ENCODE measurements around the gene TDRD9.

Gene TDRD9

GRCh38 chr14:104081261-104081835, 153.1 kb downstream of the TDRD9 start:
- DNase-seq = no peak

GRCh38 chr14:104081951-104082464, 153.8 kb downstream of the TDRD9 start:
- no peak for DNase-seq

- DNase-seq = no peak
Observed at GRCh38 chr14:104082807-104083206, 154.6 kb downstream of the TDRD9 start.

DNA sequence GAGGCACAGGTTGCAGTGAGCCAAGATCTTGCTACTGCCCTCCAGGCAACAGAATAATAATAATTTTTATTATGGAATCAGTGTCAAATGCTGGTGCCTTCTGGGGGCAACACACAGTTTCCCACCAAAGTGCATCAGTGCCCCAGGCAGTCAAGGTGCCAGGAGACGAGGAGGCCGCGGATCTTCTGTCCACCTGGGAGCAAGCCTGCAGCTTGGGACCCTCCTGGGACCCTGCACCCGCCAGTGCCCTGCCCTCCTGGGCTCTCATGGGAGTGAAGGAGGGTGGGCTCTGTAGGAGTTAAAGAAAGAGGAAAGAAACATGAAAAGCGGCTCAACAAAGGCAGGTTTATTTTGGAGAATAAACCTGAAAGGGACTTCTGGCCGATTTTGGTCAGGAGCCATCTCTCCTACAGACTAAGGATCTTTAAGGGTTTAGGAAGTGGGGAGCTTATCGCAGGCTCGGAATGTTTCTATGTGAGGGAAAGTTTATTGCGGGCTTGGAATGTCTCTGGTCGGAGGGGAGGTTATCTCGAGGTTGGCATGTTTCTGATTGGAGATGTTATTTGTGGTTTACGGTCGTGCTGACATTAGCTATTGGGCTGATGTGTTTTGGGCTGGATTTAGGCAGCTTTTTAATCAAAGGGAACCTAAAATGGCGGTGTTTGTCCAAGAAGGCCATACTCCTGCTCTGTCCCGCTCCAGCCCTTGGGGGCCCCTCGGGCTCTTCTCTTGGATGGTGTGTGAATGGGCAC, 156.2 kb downstream of the TDRD9 start:
- DNase-seq = no peak

DNA sequence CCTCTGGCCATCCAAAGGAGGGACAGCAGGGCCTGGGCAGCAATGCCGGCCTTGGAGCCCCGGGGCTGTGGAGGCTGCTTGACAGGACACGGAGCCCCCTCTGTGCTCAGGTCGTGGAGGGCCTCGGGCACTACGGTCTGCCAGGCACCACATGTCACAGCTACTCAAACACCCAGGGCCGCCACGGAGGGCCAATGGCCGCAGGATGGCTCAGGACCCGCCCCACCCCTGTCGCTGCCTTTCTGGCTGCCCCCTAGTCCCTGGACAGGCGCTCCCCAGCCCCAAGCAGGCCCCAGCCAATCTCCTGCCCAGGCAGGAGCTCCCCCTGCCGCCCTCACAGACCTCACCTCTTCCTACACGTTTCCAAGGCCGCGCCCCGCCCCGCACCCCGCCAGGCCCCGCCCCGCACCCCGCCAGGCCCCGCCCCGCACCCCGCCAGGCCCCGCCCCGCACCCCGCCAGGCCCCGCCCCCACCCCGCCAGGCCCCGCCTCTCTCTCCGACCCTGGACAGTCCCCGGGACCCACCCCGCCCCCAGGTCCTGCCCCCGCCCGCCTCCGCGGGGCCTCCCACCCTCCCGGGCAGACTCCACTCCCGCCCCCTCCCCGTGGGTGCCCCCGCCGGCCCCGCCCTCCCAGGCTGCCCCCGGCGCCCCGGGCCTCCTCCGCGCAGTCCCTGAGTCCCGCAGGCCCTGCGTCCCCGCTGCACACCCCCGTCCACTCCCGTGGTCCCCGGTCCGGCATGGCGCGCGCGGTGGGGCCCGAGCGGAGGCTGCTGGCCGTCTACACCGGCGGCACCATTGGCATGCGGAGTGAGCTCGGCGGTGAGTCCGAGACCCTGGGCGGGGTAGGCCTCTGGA, 157.0 kb downstream of the TDRD9 start, which contains the start of gene ASPG:
Gene ASPG, plus strand, starts transcription at position 669 of the 857 bp plus-strand sequence. Its CDS starts 71 bp downstream, at position 740.
- no peak for DNase-seq

DNA sequence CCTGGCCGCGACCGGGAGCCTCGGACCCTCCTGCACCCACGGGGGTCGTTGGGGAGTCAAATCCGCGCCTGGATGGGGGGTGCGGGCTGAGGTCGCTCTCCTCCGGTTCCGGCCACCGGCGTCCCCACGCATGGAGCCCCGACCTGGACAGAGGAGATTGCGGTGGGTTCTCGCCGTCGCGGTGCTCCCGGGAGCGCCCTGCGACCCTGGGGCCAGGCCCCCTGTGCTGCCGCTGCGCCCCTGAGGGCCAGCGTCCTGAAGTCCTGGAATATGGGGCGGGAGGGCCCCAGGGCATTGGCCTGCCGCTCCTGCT, 157.6 kb downstream of the TDRD9 start:
- no peak for DNase-seq

DNA sequence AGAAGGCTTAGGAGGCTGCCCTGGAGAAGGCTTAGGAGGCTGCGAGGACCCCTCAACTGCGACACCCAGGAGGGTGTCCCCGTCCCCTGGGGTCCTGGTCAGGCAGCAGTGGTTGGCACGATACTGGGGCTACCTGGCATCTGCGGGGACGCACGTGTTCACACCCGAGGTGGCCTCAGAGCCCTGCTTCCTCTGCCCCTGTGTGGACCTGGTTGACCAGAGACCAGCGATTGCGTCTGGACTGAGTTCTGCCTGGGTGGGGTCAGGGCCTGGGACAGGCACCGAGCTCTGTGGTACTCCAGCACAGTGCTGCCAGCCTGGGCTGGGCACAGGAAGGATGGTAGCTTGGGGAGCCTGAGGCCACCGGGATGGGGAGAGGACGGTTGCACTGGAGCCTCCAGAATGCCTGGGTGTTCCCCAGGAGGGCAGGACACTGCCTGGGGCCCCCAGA, 158.0 kb downstream of the TDRD9 start:
- DNase-seq = no peak

DNA sequence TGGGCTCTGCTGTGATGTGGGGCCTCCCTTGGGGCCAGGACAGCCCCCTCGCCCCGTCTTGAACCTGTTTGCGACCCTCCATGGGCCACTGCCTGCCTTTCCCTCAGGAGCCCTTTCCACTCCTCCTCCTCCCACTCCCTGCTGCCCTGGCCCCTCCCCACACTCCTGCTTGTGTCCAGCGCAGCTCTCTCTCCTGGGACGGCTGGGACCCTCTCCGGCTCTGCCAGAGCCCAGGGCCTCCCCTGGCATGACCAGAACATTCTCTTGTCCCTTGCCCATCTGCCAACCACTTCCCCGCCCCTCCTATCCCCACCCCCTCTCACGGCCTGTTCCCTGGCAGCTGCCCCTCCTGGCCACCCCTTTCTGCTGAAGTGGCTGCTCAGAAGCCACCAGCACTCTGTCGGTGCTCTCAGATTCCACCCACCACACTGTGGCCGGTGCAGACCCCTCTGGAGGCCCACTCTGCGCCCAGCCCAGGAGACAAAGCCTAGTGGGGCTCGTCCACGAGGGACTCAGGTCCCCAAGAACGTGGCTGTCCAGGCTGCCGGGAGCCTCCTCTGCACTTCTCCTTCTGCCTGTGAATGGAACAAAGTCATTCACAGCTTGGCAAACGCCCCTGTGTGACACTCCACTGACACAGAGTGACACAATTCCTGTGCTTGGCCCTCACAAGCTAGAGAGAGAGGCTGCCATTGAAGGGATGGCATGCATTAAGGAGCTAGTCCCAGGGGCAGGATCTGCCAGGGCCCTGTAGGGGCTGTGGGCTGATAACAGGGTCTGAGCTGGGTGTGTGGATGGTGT, 158.6 kb downstream of the TDRD9 start:
- DNase-seq = no peak

DNA sequence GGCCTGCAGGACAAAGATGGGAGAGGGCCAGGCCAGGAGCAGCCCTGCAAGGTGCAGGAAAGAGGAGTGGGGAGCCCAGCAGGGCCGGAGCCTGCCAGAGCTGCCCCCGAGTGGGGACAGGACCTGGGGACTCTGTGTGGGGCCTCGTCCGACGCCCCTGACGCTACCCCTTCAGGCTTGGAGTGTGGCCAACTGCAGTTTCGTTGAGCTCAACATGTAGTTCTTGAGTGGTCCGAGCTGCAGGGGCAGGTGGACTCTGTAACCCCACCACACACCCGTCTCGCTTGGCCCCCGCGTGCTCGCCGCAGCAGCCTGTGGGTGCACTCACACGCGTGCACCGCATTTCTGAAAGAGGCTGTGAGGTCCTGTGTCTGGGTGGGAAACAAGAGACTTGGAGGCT, 159.2 kb downstream of the TDRD9 start:
- DNase-seq = no peak

GRCh38 chr14:104087981-104088850, 160.0 kb downstream of the TDRD9 start:
- peak; percentile 17 for DNase-seq

DNA sequence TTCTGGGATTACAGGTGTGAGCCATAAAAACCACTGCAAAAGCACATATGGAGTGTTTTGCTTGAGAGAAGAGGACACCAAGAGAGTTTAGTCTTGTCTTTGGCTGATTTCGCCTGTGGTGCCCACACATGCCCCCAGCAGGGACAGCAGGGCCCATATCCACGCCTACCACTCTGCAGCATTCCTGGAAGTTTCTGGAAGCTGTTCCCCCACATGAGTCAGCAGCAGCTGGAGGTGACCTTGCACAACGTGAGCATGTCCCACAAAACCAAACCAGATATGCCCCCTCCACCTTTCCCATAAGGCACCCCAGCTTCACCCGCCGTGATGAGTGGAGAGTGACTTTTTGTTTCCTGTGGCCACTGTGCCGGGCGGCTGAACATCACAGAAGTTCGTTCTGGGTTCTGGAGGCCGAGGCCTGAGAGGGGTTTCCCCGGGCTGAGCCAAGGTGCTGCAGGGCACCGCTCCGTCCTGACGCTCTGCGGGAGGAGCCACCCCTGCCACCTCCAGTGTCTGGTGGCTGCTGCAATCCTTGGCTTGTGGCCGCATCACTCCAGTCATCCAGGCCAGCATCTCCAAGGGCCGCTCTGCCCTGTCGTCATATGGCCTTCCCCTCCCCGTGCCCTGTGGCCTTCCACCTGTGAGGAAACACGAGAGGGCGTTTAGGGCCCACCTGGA, 162.0 kb downstream of the TDRD9 start:
- no peak for DNase-seq

DNA sequence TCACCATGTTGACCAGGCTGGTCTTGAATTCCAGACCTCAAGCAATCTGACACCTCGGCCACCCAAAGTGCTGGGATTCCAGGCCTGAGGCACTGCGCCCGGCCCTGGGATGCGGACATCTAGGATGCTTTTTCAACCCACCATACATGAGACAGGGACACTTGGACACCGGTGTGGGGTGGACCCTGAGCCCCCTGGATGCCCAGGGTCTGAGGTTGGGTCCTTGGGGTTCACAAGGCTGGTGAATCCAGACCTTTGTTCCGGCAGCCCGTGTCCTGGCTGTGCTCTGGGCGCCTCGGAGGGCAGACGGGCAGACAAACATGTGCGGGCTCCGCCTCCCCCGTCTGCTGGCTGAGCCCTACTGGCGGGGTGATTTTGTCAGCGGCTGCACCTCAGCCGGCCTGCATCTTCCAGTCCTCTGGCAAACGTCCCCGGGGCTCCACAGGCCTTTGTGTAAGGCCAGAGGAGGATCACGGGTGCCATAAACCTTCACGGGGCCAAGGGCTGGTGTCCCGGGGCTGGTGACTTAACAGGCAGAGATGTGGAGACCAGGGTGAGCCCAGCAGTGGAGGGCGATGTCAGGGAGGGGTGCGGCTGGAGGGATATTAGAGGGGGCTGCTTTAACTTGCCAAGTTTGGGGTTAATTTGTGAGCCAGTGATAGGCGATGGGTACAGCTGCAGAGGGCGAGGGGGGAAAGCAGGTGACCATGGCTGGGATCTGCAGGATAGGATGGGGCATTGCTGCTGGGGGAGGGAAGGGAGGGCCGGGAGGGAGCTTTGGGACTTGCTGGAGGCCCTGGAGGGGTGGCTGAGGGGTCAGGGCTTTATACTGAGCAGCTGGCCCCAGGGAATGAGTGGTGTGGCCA, 163.0 kb downstream of the TDRD9 start:
- DNase-seq = peak; percentile 20

- DNase-seq = peak; percentile 18
Observed at GRCh38 chr14:104091927-104092771, 163.9 kb downstream of the TDRD9 start.

- peak; percentile 9 for DNase-seq
Observed at GRCh38 chr14:104092931-104093365, 164.7 kb downstream of the TDRD9 start.

DNA sequence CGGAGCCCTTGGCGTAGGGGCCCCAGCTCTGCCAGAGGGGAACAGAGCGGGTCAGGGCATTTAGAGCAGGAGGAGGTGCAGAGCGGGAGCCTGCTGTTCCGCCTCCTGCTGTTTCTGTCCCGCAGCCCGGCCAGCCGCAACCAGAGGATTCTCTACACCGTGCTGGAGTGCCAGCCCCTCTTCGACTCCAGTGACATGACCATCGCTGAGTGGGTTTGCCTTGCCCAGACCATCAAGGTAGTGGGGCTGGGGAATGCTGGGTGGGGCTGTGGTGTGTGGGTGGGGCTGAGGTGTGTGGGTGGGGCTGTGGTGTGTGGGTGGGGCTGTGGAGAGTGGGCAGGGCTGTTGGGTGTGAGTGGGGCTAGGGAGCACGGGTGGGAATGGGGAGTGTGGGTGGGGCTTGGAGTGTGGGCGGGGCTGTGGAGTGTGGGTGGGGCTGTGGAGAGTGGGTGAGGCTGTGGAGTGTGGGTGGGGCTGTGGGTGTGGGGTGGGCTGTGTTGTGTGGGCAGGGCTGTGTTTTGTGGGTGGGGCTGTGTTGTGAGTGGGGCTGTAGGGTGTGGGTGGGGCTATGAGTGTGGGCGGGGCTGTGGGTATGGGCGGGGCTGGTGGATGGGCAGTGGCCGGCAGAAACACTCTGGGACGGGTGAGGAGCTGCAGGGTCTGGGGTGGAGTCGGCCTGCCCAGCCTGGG, 165.3 kb downstream of the TDRD9 start:
- no peak for DNase-seq

DNA sequence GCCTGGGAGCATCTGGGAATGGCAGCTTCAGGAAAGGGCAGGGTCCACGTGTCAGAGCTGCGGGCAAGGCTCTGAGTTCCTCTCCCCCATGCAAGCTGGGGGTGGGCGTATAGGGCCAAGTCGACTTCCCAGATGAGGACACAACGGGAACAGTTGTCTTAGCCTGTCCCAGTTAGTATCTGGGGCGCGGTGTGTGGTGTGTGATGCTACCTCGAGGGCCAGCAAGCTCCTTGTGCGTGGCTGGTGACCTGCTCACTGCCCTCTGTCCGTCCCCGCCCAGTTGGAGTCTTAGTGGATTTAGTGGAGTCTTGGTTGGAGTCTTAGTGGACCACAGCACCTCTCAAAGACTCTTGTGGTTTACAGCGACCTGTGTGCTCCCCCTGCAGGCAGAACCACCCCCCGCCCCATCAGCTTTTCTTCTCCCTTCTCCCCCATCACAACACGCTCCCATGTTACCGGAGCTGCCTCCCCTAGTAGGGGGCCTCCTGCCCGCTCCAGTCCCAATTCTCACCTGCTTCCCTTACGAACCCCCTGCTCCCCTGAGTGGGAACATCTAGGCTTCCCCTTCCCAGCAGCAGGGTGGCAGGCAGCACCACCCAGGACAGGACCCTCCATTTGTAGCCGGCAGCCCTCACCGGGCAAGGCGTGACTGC, 165.9 kb downstream of the TDRD9 start:
- DNase-seq = no peak

DNA sequence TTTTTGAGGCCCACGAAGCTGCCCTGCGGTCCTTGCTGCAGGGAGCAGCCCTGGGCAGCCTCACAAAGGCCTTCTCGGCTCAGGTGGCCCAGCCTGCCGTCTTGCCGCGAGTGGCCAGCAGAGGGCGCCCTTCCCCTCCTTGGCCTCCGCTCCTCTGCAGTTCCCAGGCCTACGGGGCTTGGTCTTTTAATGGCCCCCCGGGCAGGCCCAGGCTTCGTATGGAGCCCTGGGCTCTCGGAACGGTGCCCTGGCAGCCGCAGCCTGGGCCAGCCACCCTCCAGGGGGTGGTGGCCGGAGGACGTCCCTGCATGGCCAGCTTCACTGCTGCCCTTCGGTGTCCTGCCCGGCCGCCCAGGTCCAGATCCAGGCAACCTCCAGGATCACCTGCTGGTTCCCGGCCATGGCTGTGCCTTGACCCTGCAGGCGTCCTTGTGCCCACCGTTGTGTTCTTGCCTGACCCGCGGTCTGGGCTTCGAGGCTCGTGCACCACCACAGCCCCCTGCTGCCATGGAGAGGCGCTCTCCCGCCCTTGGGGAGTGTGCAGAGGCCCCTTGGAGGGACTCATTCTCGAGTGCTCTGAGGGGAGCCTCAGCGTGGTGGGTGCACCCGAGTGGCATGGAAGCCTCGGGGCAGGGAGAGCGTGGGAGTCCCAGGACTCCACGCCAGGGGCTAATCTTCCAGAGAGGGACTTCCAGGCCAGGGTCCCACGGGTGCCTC, 166.6 kb downstream of the TDRD9 start:
- peak; percentile 54 for DNase-seq
